SK-N-SH (cell line): ENCODE data around the gene SHROOM3. TPM values are rescaled to one million over a fixed set of nuclear protein-coding genes. Genes with fewer than 3 reads are reported as not detected.
A peak's percentile ranks its signal among the peaks of the same experiment; 100 is the strongest.
"Not testable (repeated sequence)": the region's sequence is repeated elsewhere in the genome, so short reads cannot be mapped to it uniquely, and the experiment has no call there.

Experiments used
- CTCF ChIA-PET: fragments of 300-600, 350-600 bp; formaldehyde crosslinking; extraction: SDS; loops from one replicate; lab custom pipeline; 2021; lab: Yijun Ruan, JAX
- POLR2A ChIA-PET: fragments of 350-600 bp; sonication (Branson Sonifier 250); formaldehyde crosslinking; extraction: SDS; loops from one replicate; lab custom pipeline; 2020; ENCODE audit warnings: antibody characterized with exemption, inconsistent platforms; lab: Yijun Ruan, JAX
- DNase-seq: peaks from one replicate; pipeline ENCODE4 v3.0.0; 2012
- H2AFZ ChIP-seq: fragments of 200-600 bp; sonication (generic); 2 replicates; pipeline ENCODE4 v1.8.1; 2016; ENCODE audit warnings: antibody characterized with exemption, mild to moderate bottlenecking, low read depth
- H3F3A ChIP-seq: fragments of 200-600 bp; sonication (generic); replicated peaks from 2 replicates; pipeline ENCODE3; 2016; ENCODE audit warnings: antibody characterized with exemption, mild to moderate bottlenecking; ENCODE audit not compliant: insufficient read depth
- H3K27ac ChIP-seq, 2 experiments: fragments of 200-500 bp in 1 of 2; fragments of 200-600 bp in 1 of 2; sonication (Bioruptor generic) in 1 of 2; sonication (generic), shearing (Covaris generic) in 1 of 2; 2 replicates each; pipeline versions ENCODE4 v1.5.1 to v1.6.1; 2014 to 2016; ENCODE audit warnings: low read depth in 2 of 2, inconsistent platforms in 1 of 2, low read length in 1 of 2, mild to moderate bottlenecking in 1 of 2, mixed read lengths in 1 of 2
- H3K27me3 ChIP-seq: fragments of 200-600 bp; sonication (generic), shearing (Covaris generic); 2 replicates; pipeline ENCODE4 v1.6.1; 2016; ENCODE audit warnings: mixed run types; ENCODE audit not compliant: insufficient read depth
- H3K36me3 ChIP-seq, 2 experiments: fragments of 200-500 bp in 1 of 2; fragments of 200-600 bp in 1 of 2; sonication (Bioruptor generic) in 1 of 2; sonication (generic) in 1 of 2; replicated peaks in 1 of 2; 2 replicates each; pipeline versions ENCODE3 to v1.5.1; 2014 to 2016; ENCODE audit warnings: low read length in 1 of 2, mild to moderate bottlenecking in 1 of 2; ENCODE audit not compliant: insufficient read depth in 2 of 2, control insufficient read depth in 1 of 2
- H3K4me1 ChIP-seq, 2 experiments: fragments of 200-500 bp in 1 of 2; fragments of 200-600 bp in 1 of 2; sonication (Bioruptor generic) in 1 of 2; sonication (generic), shearing (Covaris generic) in 1 of 2; 2 replicates each; pipeline versions ENCODE4 v1.5.1 to v1.6.1; 2014 to 2016; ENCODE audit warnings: low read depth in 1 of 2, low read length in 1 of 2, mixed run types in 1 of 2; ENCODE audit not compliant: insufficient read depth in 2 of 2, control insufficient read depth in 1 of 2
- H3K4me2 ChIP-seq: fragments of 200-600 bp; sonication (generic), shearing (Covaris generic); 2 replicates; pipeline ENCODE4 v1.6.1; 2017; ENCODE audit warnings: mixed run types
- H3K4me3 ChIP-seq, 2 experiments: fragments of 200-500 bp in 1 of 2; fragments of 200-600 bp in 1 of 2; sonication (Bioruptor generic) in 1 of 2; sonication (generic), shearing (Covaris generic) in 1 of 2; 2 replicates each; pipeline versions ENCODE4 v1.5.1 to v1.8.1; 2014 to 2016; ENCODE audit warnings: low read depth in 2 of 2, inconsistent platforms in 1 of 2, low read length in 1 of 2, mild to moderate bottlenecking in 1 of 2, mixed read lengths in 1 of 2, moderate library complexity in 1 of 2
- H3K79me2 ChIP-seq: fragments of 200-600 bp; sonication (generic); 2 replicates; pipeline ENCODE4 v1.8.1; 2017; ENCODE audit warnings: mild to moderate bottlenecking; ENCODE audit not compliant: insufficient read depth
- H3K9ac ChIP-seq: fragments of 200-600 bp; sonication (generic); 2 replicates; pipeline ENCODE4 v1.6.1; 2017; ENCODE audit warnings: mixed run types
- H3K9me2 ChIP-seq: fragments of 200-600 bp; sonication (generic); 2 replicates; pipeline ENCODE4 v1.6.1; 2017; ENCODE audit warnings: mixed run types
- H3K9me3 ChIP-seq: fragments of 200-600 bp; sonication (generic); 2 replicates; pipeline ENCODE4 v1.6.1; 2017; ENCODE audit warnings: mixed run types, mild to moderate bottlenecking, moderate library complexity
- H4K20me1 ChIP-seq: fragments of 200-600 bp; sonication (generic); 2 replicates; pipeline ENCODE4 v1.6.1; 2017; ENCODE audit warnings: mild to moderate bottlenecking, mixed run types; ENCODE audit not compliant: insufficient read depth
- EZH2phosphoT487 ChIP-seq: fragments of 200-600 bp; sonication (generic); IDR thresholded peaks from 2 replicates; pipeline ENCODE4 v1.6.1; 2017; ENCODE audit warnings: low read depth, mixed run types, mild to moderate bottlenecking, antibody characterized with exemption, moderate library complexity, borderline replicate concordance
- NFIC ChIP-seq: IDR thresholded peaks from 2 replicates; pipeline ENCODE4 v1.4.0; 2012; ENCODE audit warnings: borderline replicate concordance
- POLR2AphosphoS5 ChIP-seq: IDR thresholded peaks from 2 replicates; pipeline ENCODE4 v1.6.1; 2012; ENCODE audit warnings: low read depth, low read length
- RAD21 ChIP-seq: IDR thresholded peaks from 2 replicates; pipeline ENCODE4 v1.6.1; 2012; ENCODE audit warnings: mild to moderate bottlenecking, low read length
- RXRA ChIP-seq: IDR thresholded peaks from 2 replicates; pipeline ENCODE4 v1.4.0; 2012; ENCODE audit warnings: low read depth, mild to moderate bottlenecking, borderline replicate concordance
- SMC3 ChIP-seq: IDR thresholded peaks from 2 replicates; pipeline ENCODE4 v1.6.1; 2012; ENCODE audit warnings: low read depth, low read length, improper control_type of control experiment
- WGBS: methylation state at CpG from one replicate; pipeline ENCODE4 v1.1.6; 2017; ENCODE audit warnings: low lambda C conversion rate; 5-methylcytosine and 5-hydroxymethylcytosine counted together
- polyA plus RNA-seq, 3 experiments: library from polyadenylated mRNA; depleted of rRNA; stranded (reverse); fragments of >200 nt; gene quantifications; 2 replicates each; pipeline ENCODE4 v1.2.3, GENCODE V29; 2012
- TF ChIP-seq, protein P1 (sequence below): IDR thresholded peaks from 2 replicates; pipeline ENCODE4 v1.4.0; 2012; ENCODE audit warnings: low read depth
- TF ChIP-seq, protein P2 (sequence below): IDR thresholded peaks from 2 replicates; pipeline ENCODE4 v1.4.0; 2012; ENCODE audit warnings: low read depth, borderline replicate concordance

Gene SHROOM3
- polyA plus RNA-seq, 1 of the 3 experiments (the other 2 are of a cell fraction): 4.3 TPM

GRCh38 chr4:76420762-76421581 is 14.1 kb upstream of the SHROOM3 start, which contains the start of gene CCDC158:
Gene CCDC158 (minus strand): TSS chr4:76421141. CDS start chr4:76403207, 17,934 bp downstream.
- Histone ChIP-seq H3K4me1 (peaks cover 0 to 6% of the 10 kb centered on the region in 2 experiments; a peak in 1 of 4 replicates), H3K79me2 (no peaks in the 10 kb centered on the region), H3K9me2 (no peaks in the 10 kb centered on the region), H3K36me3 (no peaks in the 10 kb centered on the region), H4K20me1 (no peaks in the 10 kb centered on the region), H3K4me3 (peak within 1 kb of the TSS; percentile 32 to 50; a peak in 2 of 4 replicates), H3K27me3 (no peaks in the 10 kb centered on the region), H3K9ac (peak within 1 kb of the TSS; percentile 25; the same call in 1 of the 2 replicates), H3K27ac (no peak within 1 kb of the TSS), H3K4me2 (peak within 1 kb of the TSS; percentile 75), H3K9me3 (no peaks in the 10 kb centered on the region), H2AFZ (peak within 1 kb of the TSS; percentile 63; the same call in 1 of the 2 replicates), H3F3A (no peaks in the 10 kb centered on the region)
- no peak for TF ChIP-seq NFIC
- TF ChIP-seq, protein P1, sequence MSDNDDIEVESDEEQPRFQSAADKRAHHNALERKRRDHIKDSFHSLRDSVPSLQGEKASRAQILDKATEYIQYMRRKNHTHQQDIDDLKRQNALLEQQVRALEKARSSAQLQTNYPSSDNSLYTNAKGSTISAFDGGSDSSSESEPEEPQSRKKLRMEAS: peak; percentile 44; the same call in 1 of the 2 replicates
- WGBS: 43% methylated on average over 13 of the region's 79 CpGs
- peak; percentile 82 for DNase-seq
- ChIA-PET POLR2A (no interaction called here), CTCF (interaction anchor here (1.3 to 3.8 kb wide), 10 partner anchors 9 to 337 kb away, joined by 3 to 12 read pairs (median 6); partner anchors contain the start of gene STBD1)

- H3K9ac ChIP-seq, DNase-seq, H3K79me2 ChIP-seq, H3K4me2 ChIP-seq, H2AFZ ChIP-seq, H3K4me1 ChIP-seq, POLR2A ChIA-PET, H3K9me3 ChIP-seq, H4K20me1 ChIP-seq, H3K4me3 ChIP-seq, H3K9me2 ChIP-seq, H3K27me3 ChIP-seq, H3K27ac ChIP-seq, H3K36me3 ChIP-seq, H3F3A ChIP-seq: not testable (repeated sequence)
- CTCF ChIA-PET: interaction anchor here (1.7 to 2.1 kb wide), 3 partner anchors 82 to 116 kb away, joined by 5 to 11 read pairs (median 6); partner anchors contain the start of gene STBD1
- WGBS: 96% methylated on average over 4 of the region's 27 CpGs
Observed at GRCh38 chr4:76423159-76423558, 11.9 kb upstream of the SHROOM3 start.

GRCh38 chr4:76426272-76426671 is 8.8 kb upstream of the SHROOM3 start:
- Histone ChIP-seq H3K36me3 (no peaks in the 10 kb centered on the region), H3K4me1 (peaks cover 0 to 2% of the 10 kb centered on the region in 2 experiments; a peak in 1 of 4 replicates), H3K27ac (no peak overlapping the region), H3K9me3 (no peaks in the 10 kb centered on the region), H2AFZ (no peak overlapping the region), H3K79me2 (no peaks in the 10 kb centered on the region), H3K4me3 (no peak overlapping the region), H3F3A (no peaks in the 10 kb centered on the region), H3K27me3 (no peaks in the 10 kb centered on the region), H3K9me2 (no peaks in the 10 kb centered on the region), H4K20me1 (no peaks in the 10 kb centered on the region), H3K9ac (no peak overlapping the region), H3K4me2 (no peak overlapping the region)
- no peak for TF ChIP-seq RXRA
- TF ChIP-seq POLR2AphosphoS5: no peak
- TF ChIP-seq, protein P2, sequence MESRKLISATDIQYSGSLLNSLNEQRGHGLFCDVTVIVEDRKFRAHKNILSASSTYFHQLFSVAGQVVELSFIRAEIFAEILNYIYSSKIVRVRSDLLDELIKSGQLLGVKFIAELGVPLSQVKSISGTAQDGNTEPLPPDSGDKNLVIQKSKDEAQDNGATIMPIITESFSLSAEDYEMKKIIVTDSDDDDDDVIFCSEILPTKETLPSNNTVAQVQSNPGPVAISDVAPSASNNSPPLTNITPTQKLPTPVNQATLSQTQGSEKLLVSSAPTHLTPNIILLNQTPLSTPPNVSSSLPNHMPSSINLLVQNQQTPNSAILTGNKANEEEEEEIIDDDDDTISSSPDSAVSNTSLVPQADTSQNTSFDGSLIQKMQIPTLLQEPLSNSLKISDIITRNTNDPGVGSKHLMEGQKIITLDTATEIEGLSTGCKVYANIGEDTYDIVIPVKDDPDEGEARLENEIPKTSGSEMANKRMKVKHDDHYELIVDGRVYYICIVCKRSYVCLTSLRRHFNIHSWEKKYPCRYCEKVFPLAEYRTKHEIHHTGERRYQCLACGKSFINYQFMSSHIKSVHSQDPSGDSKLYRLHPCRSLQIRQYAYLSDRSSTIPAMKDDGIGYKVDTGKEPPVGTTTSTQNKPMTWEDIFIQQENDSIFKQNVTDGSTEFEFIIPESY: no peak
- peak; percentile 25; the same call in 1 of the 2 replicates for TF ChIP-seq SMC3
- TF ChIP-seq EZH2phosphoT487: no peak
- TF ChIP-seq RAD21: peak; percentile 37
- peak; percentile 15 for DNase-seq
- POLR2A ChIA-PET: no interaction called here
- CTCF ChIA-PET: interaction anchor here (3.0 kb wide), 1 partner anchor 78 kb away, joined by 13 read pairs; no protein-coding TSS in a partner anchor
- WGBS: 59% methylated on average over 2 of the region's 2 CpGs
